HCT116 (cell line): ENCODE measurements around the gene NCAPD2. TPM values are rescaled to one million over a fixed set of nuclear protein-coding genes. Genes with fewer than 3 reads are reported as not detected.

Experiments used
- ATAC-seq: fragments of 200-7000 bp; cut with Tn5 transposase; 2 replicates; pipeline ENCODE4 v1.9.1; 2020; ENCODE audit warnings: mild to moderate bottlenecking, moderate library complexity
- BruUV-seq: library from RNA; stranded (reverse); fragments of 400-500 nt; replicated peaks from 2 replicates; lab custom pipeline; 2021; lab: Mats Ljungman, UMichigan
- CTCF ChIA-PET: fragments of 300-600 bp; sonication (Branson Sonifier 250); formaldehyde crosslinking; loops from one replicate; lab custom pipeline; 2021; ENCODE audit warnings: antibody characterized with exemption; lab: Charles Lee
- POLR2A ChIA-PET: fragments of 300-600, 350-600 bp; sonication (Branson Sonifier 250); formaldehyde crosslinking; loops from one replicate; lab custom pipeline; 2021; ENCODE audit warnings: antibody characterized with exemption; lab: Charles Lee
- RAD21 ChIA-PET, 2 experiments: fragments of 300-600 bp; sonication (Branson Sonifier 250); formaldehyde crosslinking; loops; one replicate each; lab custom pipeline; 2023; ENCODE audit warnings: low total read pairs in 2 of 2; ENCODE audit not compliant: uncharacterized antibody in 2 of 2, unreplicated experiment in 2 of 2, low non-redundant PET in 1 of 2; lab: Charles Lee
- DNase-seq: peaks from one replicate; pipeline ENCODE4 v3.0.0-alpha.2; 2010; ENCODE audit warnings: low read depth, low spot score
- H2AFZ ChIP-seq: fragments of 200-600 bp; shearing (Covaris generic), sonication (generic); 2 replicates; pipeline ENCODE4 v1.6.1; 2017; ENCODE audit warnings: low read depth, mixed run types, mixed read lengths, antibody characterized with exemption, low read length; ENCODE audit not compliant: poor library complexity, severe bottlenecking
- H3K27ac ChIP-seq: 2 replicates; pipeline ENCODE4 v1.5.1; 2012; ENCODE audit warnings: low read depth, low read length
- H3K27me3 ChIP-seq: fragments of 200-600 bp; sonication (generic); 2 replicates; pipeline ENCODE4 v1.6.1; 2016; ENCODE audit warnings: mixed run types, low read length, mixed read lengths; ENCODE audit not compliant: insufficient read depth
- H3K36me3 ChIP-seq, 2 experiments: fragments of 200-500 bp in 1 of 2; fragments of 200-600 bp in 1 of 2; sonication (Bioruptor generic) in 1 of 2; sonication (generic) in 1 of 2; 2 replicates each; pipeline versions ENCODE4 v1.5.1 to v1.6.1; 2014 to 2016; ENCODE audit warnings: low read length in 2 of 2, inconsistent platforms in 1 of 2, mixed read lengths in 1 of 2, mixed run types in 1 of 2; ENCODE audit not compliant: insufficient read depth in 2 of 2, control insufficient read depth in 1 of 2
- H3K4me1 ChIP-seq, 2 experiments: fragments of 200-600 bp in 1 of 2; sonication (generic) in 1 of 2; 2 replicates each; pipeline versions ENCODE4 v1.5.1 to v1.6.1; 2012 to 2017; ENCODE audit warnings: low read length in 2 of 2, inconsistent platforms in 1 of 2, mild to moderate bottlenecking in 1 of 2, mixed read lengths in 1 of 2, mixed run types in 1 of 2, moderate library complexity in 1 of 2; ENCODE audit not compliant: insufficient read depth in 2 of 2, control insufficient read depth in 1 of 2
- H3K4me2 ChIP-seq: fragments of 200-600 bp; sonication (generic); 2 replicates; pipeline ENCODE4 v1.6.1; 2017; ENCODE audit warnings: mixed run types, low read length, mixed read lengths
- H3K4me3 ChIP-seq, 2 experiments: fragments of 200-600 bp in 1 of 2; sonication (generic) in 1 of 2; replicated peaks in 1 of 2; 2 replicates each; pipeline ENCODE4 v1.5.1; 2011 to 2016; ENCODE audit warnings: low read length in 2 of 2, control low read depth in 1 of 2, low read depth in 1 of 2, mild to moderate bottlenecking in 1 of 2, mixed read lengths in 1 of 2, mixed run types in 1 of 2
- H3K79me2 ChIP-seq: fragments of 200-600 bp; sonication (generic); 2 replicates; pipeline ENCODE4 v1.6.1; 2017; ENCODE audit warnings: mild to moderate bottlenecking, mixed run types, low read length, moderate library complexity, mixed read lengths; ENCODE audit not compliant: insufficient read depth
- H3K9ac ChIP-seq: fragments of 200-600 bp; sonication (generic); 2 replicates; pipeline ENCODE4 v1.6.1; 2016; ENCODE audit warnings: low read length, mixed read lengths
- H3K9me2 ChIP-seq: fragments of 200-600 bp; sonication (generic), shearing (Covaris generic); 2 replicates; pipeline ENCODE4 v1.6.1; 2017; ENCODE audit warnings: mixed run types, mild to moderate bottlenecking, moderate library complexity; ENCODE audit not compliant: insufficient read depth
- H3K9me3 ChIP-seq, 2 experiments: fragments of 200-500 bp in 1 of 2; fragments of 200-600 bp in 1 of 2; sonication (Bioruptor generic) in 1 of 2; sonication (generic) in 1 of 2; 2 replicates each; pipeline ENCODE4 v1.6.1; 2014 to 2017; ENCODE audit warnings: low read length in 2 of 2, mixed read lengths in 2 of 2, inconsistent platforms in 1 of 2, low read depth in 1 of 2, mild to moderate bottlenecking in 1 of 2, mixed run types in 1 of 2, moderate library complexity in 1 of 2; ENCODE audit not compliant: control insufficient read depth in 1 of 2, insufficient read depth in 1 of 2
- H4K20me1 ChIP-seq: fragments of 200-600 bp; sonication (generic), shearing (Covaris generic); 2 replicates; pipeline ENCODE4 v1.6.1; 2017; ENCODE audit warnings: mixed run types, mild to moderate bottlenecking, moderate library complexity; ENCODE audit not compliant: insufficient read depth
- CEBPB ChIP-seq: IDR thresholded peaks from 2 replicates; pipeline ENCODE4 v1.6.1; 2012; ENCODE audit warnings: low read depth
- JUND ChIP-seq: IDR thresholded peaks from 2 replicates; pipeline ENCODE4 v1.6.1; 2012
- intact Hi-C: fragments of 100-400 bp; cut with micrococcal nuclease; formaldehyde crosslinking; loops from 2 replicates; pipeline ENCODE4 v1.10.0; 2022
- total RNA-seq: library from RNA; stranded (reverse); gene quantifications from one replicate; pipeline ENCODE4 v1.2.1, GENCODE V29; 2021; ENCODE audit not compliant: unreplicated experiment
- TF ChIP-seq, protein P1 (sequence below), 3 experiments: fragments of 200-600 bp in 1 of 3; sonication (generic) in 1 of 3; IDR thresholded peaks in 2 of 3; conservative IDR thresholded peaks in 1 of 3; 2 replicates each; pipeline ENCODE4 v1.5.1; 2012 to 2017; ENCODE audit warnings: low read depth in 2 of 3, low read length in 2 of 3, antibody characterized with exemption in 1 of 3, borderline replicate concordance in 1 of 3, control low read depth in 1 of 3, mild to moderate bottlenecking in 1 of 3, mixed read lengths in 1 of 3, mixed run types in 1 of 3, moderate library complexity in 1 of 3; ENCODE audit not compliant: insufficient read depth in 1 of 3
- TF ChIP-seq, protein P2 (sequence below): IDR thresholded peaks from 2 replicates; pipeline ENCODE4 v1.6.1; 2012

Gene NCAPD2
- total RNA-seq, 1 experiment from 2014 or later = 177 TPM

- no peaks in the 10 kb centered on the region for H4K20me1 ChIP-seq
- H3K9me3 ChIP-seq = no peaks in the 10 kb centered on the region
- no peak overlapping the region for H3K4me2 ChIP-seq
- POLR2A ChIA-PET = interaction anchor here (1.1 kb wide), 1 partner anchor 142 kb away, joined by 3 read pairs; no protein-coding TSS in a partner anchor
- ATAC-seq = no peak
- DNase-seq = no peak
- no peaks in the 10 kb centered on the region for H3K27me3 ChIP-seq
- peaks cover 11 to 27% of the 10 kb centered on the region in 2 experiments for H3K4me1 ChIP-seq
- no peak overlapping the region for H3K4me3 ChIP-seq
- no TSS peak for BruUV-seq
- H2AFZ ChIP-seq = no peak overlapping the region
- CTCF ChIA-PET = interaction anchor here (0.8 kb wide), 1 partner anchor 69 kb away, joined by 3 read pairs; no protein-coding TSS in a partner anchor
- peaks cover 14 to 18% of the 10 kb centered on the region in 2 experiments; a peak in 3 of 4 replicates for H3K36me3 ChIP-seq
- no peak overlapping the region for H3K9ac ChIP-seq
- H3K27ac ChIP-seq = no peak overlapping the region
- no peaks in the 10 kb centered on the region for H3K9me2 ChIP-seq
- no peaks in the 10 kb centered on the region; the same call in 1 of the 2 replicates for H3K79me2 ChIP-seq
- RAD21 ChIA-PET = no interaction called here
- intact Hi-C loops = loop anchor here (5.0 kb wide), 1 partner anchor 131 kb away; no protein-coding TSS in a partner anchor
- TF ChIP-seq, protein P1, sequence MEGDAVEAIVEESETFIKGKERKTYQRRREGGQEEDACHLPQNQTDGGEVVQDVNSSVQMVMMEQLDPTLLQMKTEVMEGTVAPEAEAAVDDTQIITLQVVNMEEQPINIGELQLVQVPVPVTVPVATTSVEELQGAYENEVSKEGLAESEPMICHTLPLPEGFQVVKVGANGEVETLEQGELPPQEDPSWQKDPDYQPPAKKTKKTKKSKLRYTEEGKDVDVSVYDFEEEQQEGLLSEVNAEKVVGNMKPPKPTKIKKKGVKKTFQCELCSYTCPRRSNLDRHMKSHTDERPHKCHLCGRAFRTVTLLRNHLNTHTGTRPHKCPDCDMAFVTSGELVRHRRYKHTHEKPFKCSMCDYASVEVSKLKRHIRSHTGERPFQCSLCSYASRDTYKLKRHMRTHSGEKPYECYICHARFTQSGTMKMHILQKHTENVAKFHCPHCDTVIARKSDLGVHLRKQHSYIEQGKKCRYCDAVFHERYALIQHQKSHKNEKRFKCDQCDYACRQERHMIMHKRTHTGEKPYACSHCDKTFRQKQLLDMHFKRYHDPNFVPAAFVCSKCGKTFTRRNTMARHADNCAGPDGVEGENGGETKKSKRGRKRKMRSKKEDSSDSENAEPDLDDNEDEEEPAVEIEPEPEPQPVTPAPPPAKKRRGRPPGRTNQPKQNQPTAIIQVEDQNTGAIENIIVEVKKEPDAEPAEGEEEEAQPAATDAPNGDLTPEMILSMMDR (IDR thresholded peaks at IDR 0.05 in 2 of 3, conservative IDR thresholded peaks at IDR 0.05 in 1 of 3; ENCODE audit: borderline replicate concordance in 1 of 3, insufficient read depth in 1 of 3, low read depth in 2 of 3, low read length in 2 of 3) = no peak
Measured at GRCh38 chr12:6468283-6468575, 25.7 kb upstream of the NCAPD2 start.

DNA sequence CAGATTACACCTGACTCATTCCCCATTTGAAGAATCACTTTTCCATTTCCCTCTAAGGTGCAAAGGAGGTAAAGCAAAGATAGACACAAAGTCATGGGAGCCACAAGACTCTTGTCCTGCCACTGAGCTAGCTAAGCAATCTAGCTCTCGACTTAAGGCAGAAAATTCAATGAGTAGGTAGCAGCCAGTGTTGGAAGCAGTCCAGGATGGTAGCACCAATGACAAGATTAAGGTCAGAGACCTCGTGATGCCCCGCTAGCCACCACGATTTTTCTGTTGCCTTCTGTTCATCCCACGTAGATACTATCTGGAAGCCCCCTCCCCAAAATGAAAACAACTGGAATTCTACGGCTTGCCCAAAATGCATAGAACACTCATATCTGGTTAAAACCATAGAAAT is 24.8 kb upstream of the NCAPD2 start:
- Histone ChIP-seq H3K27me3 (no peaks in the 10 kb centered on the region), H2AFZ (no peak overlapping the region), H3K9ac (no peak overlapping the region), H3K9me3 (no peaks in the 10 kb centered on the region), H3K9me2 (no peaks in the 10 kb centered on the region), H4K20me1 (no peaks in the 10 kb centered on the region), H3K4me2 (peak overlapping the region; percentile 100; the same call in 1 of the 2 replicates), H3K79me2 (no peaks in the 10 kb centered on the region; the same call in 1 of the 2 replicates), H3K4me3 (no peak overlapping the region), H3K36me3 (peaks cover 9 to 14% of the 10 kb centered on the region in 2 experiments; a peak in 3 of 4 replicates), H3K27ac (no peak overlapping the region), H3K4me1 (peaks cover 11 to 27% of the 10 kb centered on the region in 2 experiments)
- intact Hi-C loops = loop anchor here (1.0 to 5.0 kb wide), 2 partner anchors 46 to 132 kb away; no protein-coding TSS in a partner anchor
- ChIA-PET RAD21 (no interaction called here), POLR2A (interaction anchor here (0.7 to 2.9 kb wide), 4 partner anchors 12 to 142 kb away, joined by 3 to 8 read pairs (median 3); partner anchors contain the start of gene GAPDH), CTCF (interaction anchor here (0.8 kb wide), 1 partner anchor 69 kb away, joined by 3 read pairs; no protein-coding TSS in a partner anchor)
- ATAC-seq = no peak
- BruUV-seq = no TSS peak
- TF ChIP-seq CEBPB (no peak), JUND (no peak)
- TF ChIP-seq, protein P2, sequence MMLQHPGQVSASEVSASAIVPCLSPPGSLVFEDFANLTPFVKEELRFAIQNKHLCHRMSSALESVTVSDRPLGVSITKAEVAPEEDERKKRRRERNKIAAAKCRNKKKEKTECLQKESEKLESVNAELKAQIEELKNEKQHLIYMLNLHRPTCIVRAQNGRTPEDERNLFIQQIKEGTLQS = no peak
- no peak for DNase-seq
